Measurements from ENCODE around the gene KCND3.

KCND3 gene

DNA sequence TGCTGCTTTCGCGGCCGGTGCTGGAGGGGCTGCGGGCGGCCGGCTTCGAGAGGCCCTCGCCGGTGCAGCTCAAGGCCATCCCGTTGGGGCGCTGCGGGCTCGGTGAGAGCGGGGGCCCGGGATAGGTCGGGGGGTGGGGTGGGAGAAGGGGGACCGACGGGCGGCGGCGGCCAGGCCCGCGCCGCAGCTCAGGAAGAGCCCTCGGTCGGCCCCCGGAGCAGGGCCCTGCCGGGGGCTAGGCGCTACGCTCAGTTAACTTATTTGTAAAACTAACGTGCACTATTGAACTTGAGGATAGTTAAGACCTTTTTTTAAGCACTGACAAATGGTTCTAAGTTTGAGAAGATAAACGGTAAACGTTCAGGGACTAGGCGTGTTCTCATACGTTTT is 233.3 kb downstream of the KCND3 start:
- H3K4me3 ChIP-seq (ENCODE audit: low read length) = peak overlapping the region; percentile 96
- peaks cover 49% of the 10 kb centered on the region for H3K36me3 ChIP-seq (ENCODE audit: control insufficient read depth, low read length)
- no peak for TF ChIP-seq EZH2phosphoT487 (IDR thresholded peaks at IDR 0.05; ENCODE audit: borderline replicate concordance, low read length)
- TF ChIP-seq CTCF (IDR thresholded peaks at IDR 0.05; ENCODE audit: low read depth, low read length, poor library complexity, severe bottlenecking) = no peak
- H3K27me3 ChIP-seq (ENCODE audit: control insufficient read depth, low read length) = no peaks in the 10 kb centered on the region
- H3K4me2 ChIP-seq (ENCODE audit: low read length) = peak overlapping the region; percentile 94
- H3K9me2 ChIP-seq (replicated peaks; ENCODE audit: control insufficient read depth, low read length) = no peaks in the 10 kb centered on the region
- H3K79me2 ChIP-seq (ENCODE audit: control insufficient read depth, low read length) = peaks cover 58% of the 10 kb centered on the region
- H3K4me1 ChIP-seq (ENCODE audit: control insufficient read depth, low read length) = peaks cover 29% of the 10 kb centered on the region
- no peaks in the 10 kb centered on the region for H3K9me3 ChIP-seq (ENCODE audit: control insufficient read depth, insufficient read depth, low read length)
- H3F3A ChIP-seq (ENCODE audit: control insufficient read depth, insufficient read depth) = no peaks in the 10 kb centered on the region; the same call in 1 of the 2 replicates
- peak overlapping the region; percentile 86 for H3K27ac ChIP-seq (ENCODE audit: low read depth, low read length)
- H4K20me1 ChIP-seq (ENCODE audit: control insufficient read depth, insufficient read depth, low read depth, low read length) = peaks cover 12% of the 10 kb centered on the region; the same call in 1 of the 2 replicates

GRCh38 chr1:111755331-111756123 is 233.9 kb downstream of the KCND3 start, which contains the start of gene DDX20:
Gene DDX20 (plus strand): TSS chr1:111755901. CDS start chr1:111755925, 24 bp downstream.
- H3K79me2 ChIP-seq (ENCODE audit: control insufficient read depth, low read length) = peaks cover 54% of the 10 kb centered on the region

DNA sequence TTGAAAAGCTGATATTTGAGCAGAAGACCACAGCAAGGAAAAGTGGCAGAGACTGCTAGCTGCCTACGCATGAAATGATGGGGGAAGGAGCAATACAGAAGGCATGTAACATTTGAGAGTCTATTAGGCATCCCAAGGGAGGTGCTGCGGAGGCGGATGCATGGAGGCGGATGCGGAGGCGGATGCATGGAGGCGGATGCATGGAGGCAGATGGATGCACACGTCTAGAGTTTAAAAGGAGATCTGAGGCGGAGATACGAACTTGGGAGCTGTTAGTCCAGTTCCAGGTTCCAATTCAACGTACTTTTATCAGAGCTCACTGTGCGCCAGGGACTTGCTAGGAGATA is 234.5 kb downstream of the KCND3 start:
- TF ChIP-seq EZH2phosphoT487 (IDR thresholded peaks at IDR 0.05; ENCODE audit: borderline replicate concordance, low read length) (no peak), CTCF (IDR thresholded peaks at IDR 0.05; ENCODE audit: low read depth, low read length, poor library complexity, severe bottlenecking) (no peak)
- H3K27ac ChIP-seq (ENCODE audit: low read depth, low read length) = peak overlapping the region; percentile 86
- H3K36me3 ChIP-seq (ENCODE audit: control insufficient read depth, low read length) = peaks cover 37% of the 10 kb centered on the region
- H3K4me2 ChIP-seq (ENCODE audit: low read length) = peak overlapping the region; percentile 94
- H3K4me3 ChIP-seq (ENCODE audit: low read length) = peak overlapping the region; percentile 96
- H3K9me3 ChIP-seq (ENCODE audit: control insufficient read depth, insufficient read depth, low read length) = no peaks in the 10 kb centered on the region
- peaks cover 12% of the 10 kb centered on the region; the same call in 1 of the 2 replicates for H4K20me1 ChIP-seq (ENCODE audit: control insufficient read depth, insufficient read depth, low read depth, low read length)
- no peaks in the 10 kb centered on the region; the same call in 1 of the 2 replicates for H3F3A ChIP-seq (ENCODE audit: control insufficient read depth, insufficient read depth)
- no peaks in the 10 kb centered on the region for H3K9me2 ChIP-seq (replicated peaks; ENCODE audit: control insufficient read depth, low read length)
- peaks cover 51% of the 10 kb centered on the region for H3K79me2 ChIP-seq (ENCODE audit: control insufficient read depth, low read length)
- no peaks in the 10 kb centered on the region for H3K27me3 ChIP-seq (ENCODE audit: control insufficient read depth, low read length)
- H3K4me1 ChIP-seq (ENCODE audit: control insufficient read depth, low read length) = peaks cover 29% of the 10 kb centered on the region

More at GRCh38 chr1:111755331-111756123, 233.9 kb downstream of the KCND3 start, which contains the start of gene DDX20:
- peaks cover 43% of the 10 kb centered on the region for H3K36me3 ChIP-seq (ENCODE audit: control insufficient read depth, low read length)
- no peaks in the 10 kb centered on the region for H3K9me2 ChIP-seq (replicated peaks; ENCODE audit: control insufficient read depth, low read length)
- H3K27me3 ChIP-seq (ENCODE audit: control insufficient read depth, low read length) = no peaks in the 10 kb centered on the region
- peak within 1 kb of the TSS; percentile 96 for H3K4me3 ChIP-seq (ENCODE audit: low read length)
- peak; percentile 96 for TF ChIP-seq CTCF (IDR thresholded peaks at IDR 0.05; ENCODE audit: low read depth, low read length, poor library complexity, severe bottlenecking)
- TF ChIP-seq EZH2phosphoT487 (IDR thresholded peaks at IDR 0.05; ENCODE audit: borderline replicate concordance, low read length) = no peak
- peak within 1 kb of the TSS; percentile 86 for H3K27ac ChIP-seq (ENCODE audit: low read depth, low read length)
- peaks cover 12% of the 10 kb centered on the region; the same call in 1 of the 2 replicates for H4K20me1 ChIP-seq (ENCODE audit: control insufficient read depth, insufficient read depth, low read depth, low read length)
- no peaks in the 10 kb centered on the region; the same call in 1 of the 2 replicates for H3F3A ChIP-seq (ENCODE audit: control insufficient read depth, insufficient read depth)
- H3K4me1 ChIP-seq (ENCODE audit: control insufficient read depth, low read length) = peaks cover 29% of the 10 kb centered on the region
- peak within 1 kb of the TSS; percentile 94 for H3K4me2 ChIP-seq (ENCODE audit: low read length)
- H3K9me3 ChIP-seq (ENCODE audit: control insufficient read depth, insufficient read depth, low read length) = no peaks in the 10 kb centered on the region
